OCI-LY7 (cell line): Measurements from ENCODE around the gene SNX10.

Source experiments
- EZH2phosphoT487 ChIP-seq: fragments of 200-600 bp; sonication (generic); IDR thresholded peaks from 2 replicates; pipeline ENCODE4 v1.6.1; 2018; ENCODE audit warnings: low read depth, borderline replicate concordance, mild to moderate bottlenecking, mixed run types, antibody characterized with exemption, low read length, moderate library complexity, mixed read lengths
- TF ChIP-seq, protein P1 (sequence below): fragments of 200-600 bp; sonication (generic); conservative IDR thresholded peaks from 2 replicates; pipeline ENCODE4 v1.5.1; 2014; ENCODE audit warnings: mild to moderate bottlenecking, antibody characterized with exemption, low read length, moderate library complexity, mixed read lengths

DNA sequence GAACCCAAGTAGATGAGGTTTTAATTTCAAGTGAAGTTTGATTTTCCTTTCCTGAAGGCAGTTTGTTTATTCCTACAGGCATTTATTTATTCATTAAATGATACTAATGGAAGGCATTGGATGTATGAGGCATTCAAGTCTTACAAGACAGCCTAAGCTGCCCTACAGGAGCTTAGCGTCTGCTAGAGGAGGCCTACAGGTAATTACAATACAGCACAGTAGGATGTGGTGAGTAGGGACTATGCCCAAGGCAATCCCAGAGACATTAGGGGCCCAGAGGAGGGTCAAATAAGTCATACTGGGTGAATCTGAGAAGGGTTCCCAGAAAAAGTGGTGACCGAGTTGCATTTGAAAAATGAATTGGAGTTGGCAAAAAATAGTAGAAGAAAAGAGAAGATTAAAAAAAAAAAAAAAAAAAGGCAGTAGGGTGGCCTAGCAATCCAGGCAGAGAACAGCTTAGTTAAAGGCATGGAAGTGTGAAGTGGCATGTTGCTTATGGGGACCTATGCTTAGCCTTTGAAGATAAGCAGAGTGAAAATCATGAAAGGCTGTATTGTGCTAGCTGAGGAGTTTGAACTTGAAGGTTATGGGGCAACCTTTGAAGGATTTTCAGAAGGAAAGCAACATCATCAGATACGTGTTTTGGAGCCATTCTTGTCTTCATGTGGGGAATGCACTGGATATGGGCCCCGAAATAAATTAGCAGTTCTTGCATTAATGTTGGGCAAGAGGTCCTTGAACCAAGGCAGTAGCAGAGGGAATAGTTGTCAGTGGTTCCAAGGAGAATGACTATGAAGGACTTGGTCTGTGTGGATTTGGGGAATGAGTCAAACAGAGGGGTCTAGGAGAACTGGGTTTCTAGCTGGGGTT lies 65.5 kb downstream of the SNX10 start:
- TF ChIP-seq, protein P1, sequence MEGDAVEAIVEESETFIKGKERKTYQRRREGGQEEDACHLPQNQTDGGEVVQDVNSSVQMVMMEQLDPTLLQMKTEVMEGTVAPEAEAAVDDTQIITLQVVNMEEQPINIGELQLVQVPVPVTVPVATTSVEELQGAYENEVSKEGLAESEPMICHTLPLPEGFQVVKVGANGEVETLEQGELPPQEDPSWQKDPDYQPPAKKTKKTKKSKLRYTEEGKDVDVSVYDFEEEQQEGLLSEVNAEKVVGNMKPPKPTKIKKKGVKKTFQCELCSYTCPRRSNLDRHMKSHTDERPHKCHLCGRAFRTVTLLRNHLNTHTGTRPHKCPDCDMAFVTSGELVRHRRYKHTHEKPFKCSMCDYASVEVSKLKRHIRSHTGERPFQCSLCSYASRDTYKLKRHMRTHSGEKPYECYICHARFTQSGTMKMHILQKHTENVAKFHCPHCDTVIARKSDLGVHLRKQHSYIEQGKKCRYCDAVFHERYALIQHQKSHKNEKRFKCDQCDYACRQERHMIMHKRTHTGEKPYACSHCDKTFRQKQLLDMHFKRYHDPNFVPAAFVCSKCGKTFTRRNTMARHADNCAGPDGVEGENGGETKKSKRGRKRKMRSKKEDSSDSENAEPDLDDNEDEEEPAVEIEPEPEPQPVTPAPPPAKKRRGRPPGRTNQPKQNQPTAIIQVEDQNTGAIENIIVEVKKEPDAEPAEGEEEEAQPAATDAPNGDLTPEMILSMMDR: no peak
- TF ChIP-seq EZH2phosphoT487: no peak
